NCI-H1417 treated with DMSO at 0.1 percent for 48 hours (cell line): ENCODE measurements around the gene ZFP36.
"Not testable (repeated sequence)": the region's sequence is repeated elsewhere in the genome, so short reads cannot be mapped to it uniquely, and the experiment has no call there.

Experiments
- DNase-seq: peaks from one replicate; lab custom pipeline; 2025; lab: John Stamatoyannopoulos, UW

ZFP36 gene, protein sequence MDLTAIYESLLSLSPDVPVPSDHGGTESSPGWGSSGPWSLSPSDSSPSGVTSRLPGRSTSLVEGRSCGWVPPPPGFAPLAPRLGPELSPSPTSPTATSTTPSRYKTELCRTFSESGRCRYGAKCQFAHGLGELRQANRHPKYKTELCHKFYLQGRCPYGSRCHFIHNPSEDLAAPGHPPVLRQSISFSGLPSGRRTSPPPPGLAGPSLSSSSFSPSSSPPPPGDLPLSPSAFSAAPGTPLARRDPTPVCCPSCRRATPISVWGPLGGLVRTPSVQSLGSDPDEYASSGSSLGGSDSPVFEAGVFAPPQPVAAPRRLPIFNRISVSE

GRCh38 chr19:39406656-39407409 is at the start of gene ZFP36:
Gene ZFP36 (plus strand): TSS chr19:39406847. CDS start chr19:39406905, 58 bp downstream.
- no peak for DNase-seq

- DNase-seq: no peak
Observed at GRCh38 chr19:39359026-39359425, 47.6 kb upstream of the ZFP36 start.

DNA sequence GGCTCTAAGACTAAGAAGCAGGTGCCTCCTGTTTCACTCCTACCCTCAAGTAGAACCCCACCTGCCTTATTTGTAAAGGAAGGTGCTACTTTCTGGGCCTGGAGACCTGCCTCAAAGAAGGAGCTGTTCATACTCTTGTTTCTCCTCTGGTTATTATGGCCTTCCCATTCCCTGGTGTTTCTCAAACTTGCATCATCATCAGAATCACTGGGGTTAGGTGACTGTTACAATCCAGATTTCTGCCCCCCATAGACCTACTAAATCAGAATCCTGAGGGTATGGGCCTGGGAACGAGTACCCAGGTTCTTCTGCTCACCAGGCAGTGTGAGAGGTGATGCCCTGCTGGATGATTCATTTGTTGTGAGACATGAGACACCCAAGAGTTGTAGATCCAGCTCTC is 46.0 kb upstream of the ZFP36 start:
- DNase-seq: no peak

GRCh38 chr19:39362682-39363657 is 43.7 kb upstream of the ZFP36 start:
- DNase-seq: no peak

DNA sequence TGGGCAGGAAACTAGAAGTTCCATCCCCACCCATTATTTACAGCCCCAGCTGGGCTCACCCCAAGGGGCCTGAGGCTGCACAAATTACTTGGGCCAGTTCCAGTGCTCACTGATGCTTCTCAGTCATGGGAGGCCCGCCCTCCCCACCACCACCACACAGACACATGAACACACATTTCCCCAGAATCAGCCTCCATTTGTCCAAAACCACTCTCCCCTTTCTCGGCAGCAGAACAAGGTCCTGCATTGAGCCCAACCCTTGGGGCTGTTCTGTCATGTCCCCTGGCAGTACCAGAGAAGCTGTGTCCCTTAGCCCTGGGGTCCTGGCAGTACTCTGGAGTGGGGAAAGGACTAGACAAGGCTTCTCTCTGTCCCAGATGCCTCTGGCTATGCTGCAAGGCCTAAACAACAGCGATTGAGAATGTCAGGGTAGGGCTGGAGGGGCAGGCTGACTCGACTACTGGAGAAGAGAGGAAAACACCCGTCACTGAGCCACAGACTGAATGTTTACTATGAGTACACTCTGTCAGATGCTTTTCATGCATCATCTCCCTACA is 42.7 kb upstream of the ZFP36 start:
- no peak for DNase-seq

GRCh38 chr19:39365531-39365930 is 41.1 kb upstream of the ZFP36 start:
- DNase-seq: no peak

- no peak for DNase-seq
Observed at GRCh38 chr19:39369200-39369599, 37.4 kb upstream of the ZFP36 start.

DNA sequence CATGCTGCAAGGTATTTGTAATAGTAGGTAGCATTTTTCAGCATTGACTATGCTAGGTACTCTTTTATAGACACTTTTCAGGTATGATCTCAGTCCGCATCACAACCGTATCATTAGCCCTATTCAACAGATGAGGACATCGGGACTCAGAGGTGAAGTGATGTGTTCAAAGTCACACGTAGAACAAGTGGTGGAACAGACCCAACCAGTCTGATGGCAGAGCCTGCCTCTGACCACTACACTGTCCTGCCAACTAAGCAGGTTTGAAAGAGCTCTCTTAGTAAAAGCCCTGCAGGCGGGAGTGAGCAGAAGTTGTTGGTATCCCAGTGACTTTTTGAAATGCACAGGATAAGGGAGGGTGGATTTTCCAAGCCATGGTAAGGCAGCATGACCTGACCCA is 35.9 kb upstream of the ZFP36 start:
- DNase-seq: no peak

- no peak for DNase-seq
Observed at GRCh38 chr19:39372047-39372802, 34.4 kb upstream of the ZFP36 start.

DNA sequence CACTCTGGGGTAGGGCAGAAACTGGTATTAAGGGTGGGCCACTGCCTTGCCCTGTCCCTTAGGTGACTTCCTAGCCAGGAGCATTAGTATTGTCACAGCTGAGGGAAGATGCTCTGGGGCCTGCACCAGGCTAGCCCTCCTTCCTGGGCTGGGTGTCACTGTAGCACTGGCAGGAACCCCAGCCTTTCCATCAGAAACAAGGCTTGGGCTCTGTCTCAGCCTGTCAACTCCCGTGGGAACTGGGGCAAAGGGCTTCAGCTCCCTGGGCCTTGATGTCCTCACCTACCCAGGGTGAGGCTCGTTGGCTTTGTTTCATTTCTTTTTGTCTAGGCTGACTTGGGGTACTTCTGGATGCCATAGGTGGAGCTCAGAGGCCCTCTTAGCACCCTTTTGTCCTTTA is 33.7 kb upstream of the ZFP36 start:
- DNase-seq: no peak

DNA sequence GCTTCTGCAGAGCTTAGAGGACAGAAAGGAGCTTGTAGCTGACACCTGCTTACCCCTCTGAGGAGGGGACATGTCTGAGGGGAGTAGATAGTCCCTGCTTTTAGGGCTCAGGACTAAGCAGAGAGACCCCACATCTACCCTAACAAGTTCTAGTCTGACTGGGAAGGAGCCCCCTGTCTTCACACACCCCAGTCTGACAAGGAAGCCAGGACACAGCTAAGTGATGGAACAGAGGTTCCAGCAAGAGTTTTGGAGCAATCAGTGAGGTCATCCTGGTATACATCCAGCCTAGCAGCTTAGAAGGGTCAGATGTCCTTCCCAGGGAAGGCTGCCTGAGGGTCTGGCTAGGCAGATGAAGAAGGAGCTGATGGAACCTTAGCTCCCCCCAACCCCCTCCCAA is 30.7 kb upstream of the ZFP36 start:
- no peak for DNase-seq

DNA sequence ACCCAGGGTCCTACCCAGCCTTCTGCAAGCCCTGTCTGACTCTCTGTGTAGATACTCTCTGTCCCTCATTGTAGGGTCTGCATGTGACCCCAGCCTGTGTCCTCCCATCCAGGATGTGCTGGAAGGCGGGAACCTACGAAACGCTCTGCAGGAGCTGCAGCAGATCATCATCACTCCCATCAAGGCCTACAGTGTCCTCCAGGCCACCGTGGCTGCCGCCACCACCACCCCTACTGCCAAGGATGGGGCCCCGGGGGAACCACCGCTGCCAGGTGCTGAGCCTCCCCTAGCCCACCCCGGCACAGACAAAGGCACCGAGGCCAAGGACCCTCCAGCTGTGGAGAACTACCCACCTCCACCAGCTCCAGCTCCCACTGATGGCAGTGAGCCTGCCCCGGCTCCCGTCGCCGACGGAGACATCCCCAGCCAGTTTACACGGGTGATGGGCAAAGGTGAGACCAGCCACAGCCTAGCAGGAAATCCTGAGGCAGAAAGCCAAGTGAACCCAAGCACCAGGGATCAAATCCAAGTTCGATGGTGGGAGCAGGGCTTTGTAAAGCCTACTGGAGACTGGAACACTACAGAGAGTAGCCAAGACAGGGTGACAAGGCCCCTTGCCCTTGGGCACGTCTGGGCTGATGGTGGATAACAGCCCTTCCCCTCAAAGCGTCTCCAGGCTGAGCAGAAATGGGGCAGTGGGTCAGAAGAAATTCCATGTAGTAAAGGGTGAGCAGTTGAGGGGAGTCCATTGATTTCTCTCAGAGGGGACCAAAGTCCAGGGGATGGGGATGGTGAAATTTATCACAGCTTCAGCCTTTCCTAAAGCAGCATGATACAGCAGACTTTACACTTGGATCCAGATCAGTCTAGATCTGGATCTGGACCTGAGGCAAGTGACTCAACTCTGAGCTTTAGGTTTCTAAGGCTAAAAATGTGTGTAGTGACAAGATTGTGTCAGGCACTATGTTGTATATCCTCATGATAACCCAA is 29.0 kb upstream of the ZFP36 start:
- DNase-seq: no peak

GRCh38 chr19:39379366-39379765 is 27.3 kb upstream of the ZFP36 start:
- DNase-seq: not testable (repeated sequence)

- no peak for DNase-seq
Observed at GRCh38 chr19:39379865-39380396, 26.7 kb upstream of the ZFP36 start.

DNA sequence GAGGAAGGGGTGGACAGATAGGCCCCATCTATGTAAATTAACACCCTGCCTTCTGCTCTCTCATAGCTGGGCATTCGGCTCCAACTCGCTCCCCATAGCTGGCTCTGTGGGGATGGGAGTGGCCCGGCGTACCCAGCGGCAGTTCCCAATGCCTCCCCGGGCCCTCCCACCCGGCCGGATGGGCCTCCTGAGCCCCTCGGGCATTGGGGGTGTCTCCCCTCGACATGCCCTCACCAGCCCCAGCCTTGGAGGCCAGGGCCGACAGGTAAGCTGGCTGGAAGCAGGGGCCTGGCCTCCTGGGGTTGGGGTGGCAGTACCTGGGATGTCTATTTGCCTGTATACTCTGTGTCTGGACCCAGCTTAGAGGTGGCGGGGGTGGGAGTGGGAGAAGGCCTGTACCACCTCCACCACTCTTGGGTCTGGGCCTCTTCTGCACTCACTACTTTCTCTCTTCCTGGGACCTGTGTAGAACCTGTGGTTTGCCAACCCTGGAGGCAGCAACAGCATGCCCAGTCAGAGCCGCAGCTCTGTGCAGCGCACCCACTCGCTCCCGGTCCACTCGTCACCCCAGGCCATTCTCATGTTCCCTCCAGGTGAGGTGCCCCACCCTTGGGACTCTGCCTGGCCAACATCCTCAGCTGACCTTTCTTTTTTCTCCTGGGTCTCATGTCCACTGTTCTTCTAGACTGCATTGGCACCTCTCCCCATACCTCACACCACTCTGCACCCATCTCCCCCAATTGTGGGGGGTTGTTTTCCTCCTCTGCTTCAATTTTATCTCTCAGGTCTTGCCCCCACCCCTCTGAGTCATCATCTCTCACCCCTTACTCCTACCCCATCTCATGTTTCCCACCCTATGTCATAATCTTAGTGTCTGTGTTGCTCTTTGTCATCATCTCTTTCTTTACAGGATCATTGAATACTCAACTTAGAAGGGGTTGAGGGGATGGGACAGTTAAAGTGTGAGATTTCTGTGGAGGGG is 25.8 kb upstream of the ZFP36 start:
- no peak for DNase-seq

DNA sequence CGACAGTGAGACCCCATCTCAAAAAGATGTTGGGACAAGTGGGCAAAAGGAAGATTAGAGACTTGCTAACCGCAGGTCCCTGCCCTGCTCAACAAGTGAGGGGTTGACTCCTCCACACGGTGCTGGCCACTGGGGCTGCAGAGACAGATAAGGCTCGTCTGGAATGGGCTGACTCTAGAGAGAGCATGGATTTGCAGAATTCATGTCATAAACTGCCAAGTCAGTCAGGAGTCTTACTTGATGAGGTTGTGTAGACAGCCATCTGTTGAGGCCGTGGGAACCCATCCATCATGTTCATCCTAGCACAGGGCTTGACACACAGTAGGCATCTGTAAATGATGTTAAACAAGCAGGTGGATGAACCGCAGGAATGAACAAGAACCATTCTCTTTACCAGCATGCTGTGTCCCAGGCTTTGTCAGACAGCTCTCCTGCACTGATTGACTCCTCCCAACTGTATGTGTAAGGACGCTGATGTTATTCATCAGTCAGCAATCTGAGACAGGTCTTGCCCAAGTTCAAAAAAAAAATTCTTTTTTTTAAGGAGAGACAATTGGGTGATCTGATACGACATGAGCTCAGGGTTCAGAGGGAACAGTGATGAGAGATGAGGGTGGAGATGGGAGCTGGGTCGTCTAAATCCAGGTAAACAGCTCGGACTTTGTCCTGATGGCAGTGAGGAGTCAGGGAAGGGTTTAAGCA is 24.6 kb upstream of the ZFP36 start:
- DNase-seq: no peak

DNA sequence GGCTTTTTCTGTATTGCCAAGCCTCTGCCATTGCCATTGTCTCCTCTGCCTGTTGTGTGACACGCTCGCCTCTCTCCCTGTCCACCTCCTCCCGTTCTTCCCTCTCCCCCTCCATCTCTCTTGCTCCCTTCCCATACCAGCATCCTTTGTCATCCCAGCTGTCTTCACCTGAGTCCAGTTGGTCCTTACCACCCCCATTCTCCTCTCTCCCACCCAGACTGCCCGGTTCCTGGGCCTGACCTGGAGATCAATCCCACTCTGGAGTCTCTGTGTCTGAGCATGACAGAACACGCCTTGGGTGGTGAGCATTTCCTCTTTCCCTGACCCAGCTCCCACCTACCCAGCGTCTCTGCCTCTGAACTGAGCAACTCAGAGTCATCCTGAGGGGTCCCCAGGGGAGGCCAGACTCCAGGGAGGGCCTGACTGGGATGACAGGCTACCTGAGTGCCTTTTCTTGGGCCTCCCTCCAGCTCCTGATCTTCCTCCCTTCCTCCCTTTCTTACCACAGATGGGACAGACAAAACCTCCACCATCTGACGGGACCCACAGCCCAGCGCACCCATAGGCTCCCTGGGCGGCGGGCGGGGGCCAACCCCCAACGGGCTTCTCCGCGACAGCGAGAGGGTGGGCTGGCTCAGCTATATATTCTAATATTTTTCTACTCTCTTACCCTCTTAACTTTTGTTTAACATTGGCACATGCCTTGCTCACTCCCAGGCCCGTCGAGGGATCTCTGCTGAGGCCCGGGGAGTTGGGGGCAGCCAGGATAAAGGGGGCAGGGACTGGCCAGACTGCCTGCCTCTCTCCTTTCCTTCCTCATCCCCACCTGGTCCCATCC is 23.4 kb upstream of the ZFP36 start:
- no peak for DNase-seq
